ENCODE data around the gene KDM5B.
A peak's percentile ranks its signal among the peaks of the same experiment; 100 is the strongest.
"Not testable (repeated sequence)": the region's sequence is repeated elsewhere in the genome, so short reads cannot be mapped to it uniquely, and the experiment has no call there.

Gene KDM5B

DNA sequence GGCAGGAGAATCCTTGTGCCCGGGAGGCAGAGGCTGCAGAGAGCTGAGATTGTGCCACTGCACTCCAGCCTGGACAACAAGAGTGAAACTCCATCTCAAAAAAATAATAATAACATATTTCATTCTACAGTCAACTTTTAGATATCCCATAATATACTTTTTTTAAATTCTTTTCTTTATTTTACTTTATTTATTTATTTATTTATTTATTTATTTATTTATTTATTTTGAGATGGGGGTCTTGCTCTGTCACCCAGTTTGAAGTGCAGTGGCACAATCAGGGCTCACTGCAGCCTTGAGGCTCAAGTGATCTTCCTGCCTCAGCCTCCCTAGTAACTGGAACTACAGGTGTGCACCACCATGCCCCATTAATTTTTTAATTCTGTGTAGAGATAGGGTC lies 94.0 kb downstream of the KDM5B start:
- not testable (repeated sequence) for DNase-seq (ENCODE audit: low read depth in 2 of 2, low spot score in 1 of 2)

GRCh38 chr1:202713110-202713509 lies 95.1 kb downstream of the KDM5B start:
- DNase-seq (ENCODE audit: low read depth in 2 of 2, low spot score in 1 of 2) = no peak

DNA sequence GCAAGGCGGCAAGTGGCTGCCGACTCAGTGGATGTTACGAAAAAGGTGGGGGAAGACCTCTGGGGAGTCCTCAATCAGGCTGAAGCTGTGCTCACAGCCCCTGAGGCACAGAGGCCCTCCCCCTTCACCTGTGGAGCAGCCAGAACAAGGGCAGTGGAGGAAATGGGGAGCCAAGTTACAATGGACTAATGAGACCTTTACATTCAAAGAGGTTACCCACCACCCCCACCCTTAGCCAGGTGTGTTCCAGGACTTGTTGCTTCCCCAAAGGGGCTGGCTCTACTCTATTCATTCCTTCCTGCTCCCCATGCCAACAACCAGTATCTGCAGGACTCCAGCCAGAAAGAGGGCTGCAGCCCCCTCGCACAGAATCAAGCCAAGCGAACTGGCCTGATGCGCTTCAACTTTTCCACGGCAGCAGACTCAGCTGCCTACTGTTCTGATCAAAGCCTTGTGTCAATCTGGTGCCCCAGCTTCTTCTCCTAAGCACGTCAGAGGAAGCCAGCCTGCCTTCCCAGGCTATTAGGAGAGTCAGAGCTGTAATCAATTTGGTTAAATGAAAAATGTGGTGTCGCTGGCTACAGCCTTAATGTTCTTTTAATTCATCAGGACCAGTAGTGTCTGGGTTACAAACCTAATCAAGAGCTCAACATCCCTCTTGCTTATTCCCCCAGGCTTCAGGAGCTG lies 96.1 kb downstream of the KDM5B start:
- DNase-seq (ENCODE audit: low read depth in 2 of 2, low spot score in 1 of 2) = no peak

- DNase-seq (ENCODE audit: low read depth in 2 of 2, low spot score in 1 of 2) = no peak
Measured at GRCh38 chr1:202710070-202711045, 97.9 kb downstream of the KDM5B start, which contains the start of gene SYT2. Gene SYT2, minus strand, starts transcription at chr1:202710454. Its CDS starts 104,682 bp downstream, at chr1:202605772.

DNA sequence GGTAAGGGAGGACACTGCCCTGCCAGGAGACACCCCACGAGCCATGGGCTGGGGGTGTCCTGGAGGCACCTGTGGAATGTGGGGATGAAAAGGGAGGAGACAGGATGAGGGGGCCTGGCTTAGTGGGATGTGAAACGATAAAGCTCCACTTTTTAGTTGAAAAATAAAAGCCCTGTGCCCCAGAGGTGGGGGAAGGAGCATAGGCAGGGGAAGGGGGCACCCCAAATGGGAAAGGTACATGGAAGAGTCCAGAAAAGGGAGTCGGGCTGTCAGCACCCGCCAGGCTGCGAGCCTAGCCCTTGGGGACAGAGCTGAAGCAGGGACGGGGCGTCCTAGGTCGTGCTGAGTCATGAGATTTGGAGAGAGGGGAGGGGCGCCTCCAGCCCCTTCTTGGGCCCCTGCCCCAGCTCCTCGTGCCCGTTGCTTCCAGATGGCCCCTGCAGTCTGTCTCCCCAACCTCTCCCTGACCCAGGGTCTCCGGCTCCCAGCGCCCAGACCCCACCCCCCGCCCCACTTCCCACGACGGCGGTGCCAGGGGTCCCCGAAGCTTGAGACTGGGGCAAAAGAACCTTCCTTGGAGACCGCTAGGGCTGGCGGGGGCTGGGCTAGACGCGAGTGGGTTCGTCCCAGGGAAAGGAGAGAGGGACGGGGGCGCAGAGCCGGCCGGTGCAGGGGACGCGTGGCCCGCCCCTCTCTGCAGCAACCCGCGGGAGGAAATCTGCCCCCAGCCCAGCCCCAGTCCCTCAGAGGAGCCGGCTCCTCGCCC lies 98.8 kb downstream of the KDM5B start:
- DNase-seq (ENCODE audit: low read depth in 2 of 2, low spot score in 1 of 2) = no peak

GRCh38 chr1:202708456-202709275 lies 99.6 kb downstream of the KDM5B start:
- no peak for DNase-seq (ENCODE audit: low read depth in 2 of 2, low spot score in 1 of 2)

DNA sequence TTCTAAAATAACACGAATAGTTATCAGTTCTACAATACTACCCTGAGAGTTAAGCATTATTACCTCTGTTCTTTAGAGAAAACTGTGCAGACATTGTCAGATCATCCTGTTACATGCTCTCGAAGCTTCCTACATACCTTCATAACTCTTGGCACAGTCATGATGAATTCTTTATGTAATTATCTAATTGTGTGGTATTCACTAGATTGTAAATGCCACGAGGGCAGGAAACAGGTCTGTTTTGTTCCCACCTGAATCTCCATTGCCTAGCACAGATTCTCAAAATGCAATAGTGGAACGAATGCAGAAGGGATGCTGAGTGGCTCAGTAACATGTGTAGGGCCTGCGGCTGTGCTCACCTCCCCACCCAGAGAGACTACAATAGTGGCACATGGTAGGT lies 101.4 kb downstream of the KDM5B start:
- DNase-seq (ENCODE audit: low read depth in 2 of 2, low spot score in 1 of 2) = no peak

DNA sequence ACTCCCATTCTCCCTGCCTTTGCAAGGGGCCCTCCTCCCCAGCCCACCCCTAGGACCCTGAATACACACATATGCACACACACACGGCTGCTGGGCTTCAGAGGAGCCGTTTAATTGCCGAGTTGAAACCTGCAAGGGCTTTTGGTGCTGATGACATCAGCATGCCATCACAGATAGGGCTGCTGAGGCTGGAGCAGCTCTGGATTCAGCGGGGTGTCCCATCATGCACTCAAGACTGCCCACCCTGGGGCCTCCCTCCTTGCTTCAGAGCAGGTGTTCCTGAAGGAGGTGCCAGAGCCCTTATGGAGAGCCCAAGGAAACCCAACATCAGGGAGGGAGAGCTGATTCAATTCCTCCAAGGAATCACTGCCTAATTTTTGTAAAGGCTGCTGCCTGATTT lies 103.6 kb downstream of the KDM5B start:
- DNase-seq (ENCODE audit: low read depth in 2 of 2, low spot score in 1 of 2) = no peak

- no peak for DNase-seq (ENCODE audit: low read depth in 2 of 2, low spot score in 1 of 2)
Measured at GRCh38 chr1:202703191-202703590, 105.0 kb downstream of the KDM5B start.

DNA sequence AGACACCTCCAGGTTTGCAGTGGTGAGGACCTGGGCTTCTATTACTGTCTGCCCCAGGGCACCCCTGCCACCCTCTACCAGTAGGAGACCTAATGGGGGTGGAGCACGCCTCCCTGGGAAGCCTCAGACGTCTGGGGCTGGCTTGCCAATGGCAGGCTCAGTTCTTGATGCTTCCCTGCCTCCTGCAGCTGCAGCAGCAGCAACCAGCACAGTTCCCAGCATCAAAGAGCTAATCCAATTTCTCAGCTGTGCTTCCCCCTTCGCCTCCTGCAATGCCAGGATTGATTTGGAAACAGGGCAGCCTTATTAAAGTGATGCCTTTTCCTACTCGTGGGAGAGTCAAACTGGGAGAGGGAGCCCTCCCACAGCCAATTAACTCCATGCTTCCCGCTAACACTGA lies 106.1 kb downstream of the KDM5B start:
- DNase-seq (ENCODE audit: low read depth in 2 of 2, low spot score in 1 of 2) = no peak

GRCh38 chr1:202701200-202701599 lies 107.0 kb downstream of the KDM5B start:
- DNase-seq (ENCODE audit: low read depth in 2 of 2, low spot score in 1 of 2) = no peak

- DNase-seq (ENCODE audit: low read depth in 2 of 2, low spot score in 1 of 2) = no peak
Measured at GRCh38 chr1:202700061-202700460, 108.2 kb downstream of the KDM5B start.

DNA sequence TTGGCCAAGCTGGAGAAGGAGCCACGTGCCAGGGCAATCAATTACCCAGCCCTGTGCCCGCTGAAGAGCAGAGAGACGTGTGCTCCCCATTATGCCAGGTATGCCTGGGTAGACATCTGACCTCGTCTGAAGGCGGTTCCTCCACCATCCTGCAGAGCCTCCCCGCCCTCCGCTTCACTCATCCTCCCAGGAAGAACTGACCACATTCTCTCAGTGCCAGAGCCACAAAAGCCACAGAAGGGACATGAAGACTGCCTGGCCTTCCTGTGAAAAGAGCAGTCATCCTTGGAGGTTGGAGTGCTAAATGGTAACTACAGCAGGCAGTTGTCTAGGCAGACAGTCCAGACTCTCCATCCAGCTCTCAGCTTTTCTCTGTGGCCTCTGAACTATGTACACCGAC lies 109.9 kb downstream of the KDM5B start:
- DNase-seq (ENCODE audit: low read depth in 2 of 2, low spot score in 1 of 2) = no peak

GRCh38 chr1:202697038-202697437 lies 111.2 kb downstream of the KDM5B start:
- DNase-seq (ENCODE audit: low read depth in 2 of 2, low spot score in 1 of 2) = no peak

DNA sequence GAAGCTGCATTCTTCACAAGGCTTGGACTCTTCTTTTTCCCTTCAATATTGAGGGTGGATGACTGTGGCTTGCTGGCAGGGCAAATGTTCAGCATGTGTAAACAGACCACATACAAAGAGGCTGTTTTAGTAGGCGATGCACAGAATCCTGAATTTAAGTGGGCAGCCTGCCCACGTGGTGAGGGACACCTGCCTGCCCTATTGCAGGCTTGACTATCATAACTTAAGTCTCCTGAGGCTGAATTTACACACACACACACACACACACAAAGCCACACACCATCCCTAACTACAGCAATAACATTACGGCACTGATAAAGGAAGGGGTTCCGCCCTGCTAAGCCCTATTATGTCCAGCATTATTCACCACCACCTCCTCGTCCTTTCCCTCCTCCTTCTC lies 113.9 kb downstream of the KDM5B start:
- no peak for DNase-seq (ENCODE audit: low read depth in 2 of 2, low spot score in 1 of 2)

- peak; percentile 16 to 21 for DNase-seq (ENCODE audit: low read depth in 2 of 2, low spot score in 1 of 2)
Measured at GRCh38 chr1:202692959-202693555, 115.2 kb downstream of the KDM5B start.

DNA sequence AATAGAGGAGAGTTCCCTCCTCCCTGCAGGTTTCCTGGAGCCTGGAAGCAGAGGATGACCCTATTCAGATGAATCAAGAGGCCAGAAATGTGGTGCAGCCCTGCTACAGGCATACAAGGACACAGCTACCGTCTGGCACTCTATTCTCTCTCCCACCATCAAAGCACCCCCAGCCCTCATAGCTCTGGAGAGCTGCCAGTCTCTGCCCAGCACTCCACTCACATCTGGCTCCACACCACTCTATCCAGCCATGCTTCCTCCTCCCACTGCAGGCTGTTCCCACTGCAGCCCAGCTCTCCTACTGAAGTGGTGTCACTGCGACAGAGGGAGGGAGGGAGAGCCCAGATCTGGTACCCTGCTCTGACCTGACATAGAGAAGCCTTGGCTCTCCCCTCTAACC lies 116.4 kb downstream of the KDM5B start:
- no peak for DNase-seq (ENCODE audit: low read depth in 2 of 2, low spot score in 1 of 2)

DNA sequence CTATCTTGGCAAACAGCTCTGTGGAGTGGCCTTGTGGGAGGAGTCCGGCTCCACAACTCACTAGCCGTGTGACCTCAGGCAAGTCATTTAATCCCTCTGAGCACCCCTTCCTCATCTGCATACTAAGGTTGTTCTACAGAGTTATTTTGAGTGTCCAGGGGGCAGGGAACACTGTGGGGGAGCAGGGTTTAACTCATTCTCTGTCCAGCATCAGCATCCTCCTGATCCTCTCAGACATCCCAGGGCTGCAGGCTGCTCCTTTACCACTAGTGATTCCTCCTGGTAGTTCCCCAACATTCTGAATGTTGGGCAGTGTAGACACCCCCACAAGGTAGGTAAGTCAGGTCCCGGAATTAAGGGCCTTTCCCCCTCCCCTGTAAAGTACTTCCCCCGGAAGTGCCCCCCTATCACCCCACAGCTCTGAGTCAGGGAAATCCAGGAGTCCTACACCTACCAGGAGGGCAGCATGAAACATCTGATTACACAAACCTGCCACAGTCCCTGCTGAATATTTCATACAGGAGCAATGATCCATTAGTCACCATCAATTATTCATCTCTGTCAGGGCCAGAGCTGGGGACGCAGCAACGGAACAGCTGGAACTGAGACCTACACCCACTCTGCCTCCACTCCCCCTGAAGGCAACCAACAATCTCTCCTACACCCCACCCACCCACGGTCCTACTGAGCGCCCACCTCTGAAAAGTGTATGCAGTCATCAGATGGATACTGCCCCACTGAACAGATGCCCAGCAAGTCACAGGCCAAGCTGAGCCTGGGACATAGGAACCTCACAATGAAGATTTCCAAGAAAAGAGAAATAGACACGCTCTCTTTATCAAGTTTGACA lies 118.5 kb downstream of the KDM5B start:
- DNase-seq (ENCODE audit: low read depth in 2 of 2, low spot score in 1 of 2) = no peak

- no peak for DNase-seq (ENCODE audit: low read depth in 2 of 2, low spot score in 1 of 2)
Measured at GRCh38 chr1:202689082-202689481, 119.1 kb downstream of the KDM5B start.
